LNCAP (cell line): Measurements from ENCODE around the gene C11orf87.

Experiments
- TF ChIP-seq, protein P1 (sequence below): fragments of 450-650 bp; IDR thresholded peaks from 2 replicates; pipeline ENCODE4 v1.5.1; 2017; ENCODE audit warnings: mild to moderate bottlenecking

Gene C11orf87

DNA sequence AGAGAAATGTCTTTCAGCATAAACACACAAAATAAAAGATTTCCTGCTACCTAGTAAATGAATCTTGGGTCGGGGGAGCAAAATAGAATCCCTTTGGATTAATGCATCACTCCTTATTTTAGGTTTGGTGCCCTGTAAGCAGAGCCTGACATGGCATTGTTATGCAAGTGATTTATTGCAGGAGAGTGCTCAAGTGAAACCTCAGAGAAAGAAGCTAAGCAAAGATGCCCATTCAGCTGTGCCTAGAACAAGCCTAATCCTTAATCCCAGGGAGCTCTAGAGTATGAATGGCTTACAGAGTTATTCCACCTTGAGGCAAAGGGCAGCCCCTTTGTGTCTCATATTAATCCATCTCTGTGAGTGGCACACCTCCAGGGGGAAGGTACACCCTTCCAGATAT lies 21.1 kb downstream of the C11orf87 start:
- TF ChIP-seq, protein P1, sequence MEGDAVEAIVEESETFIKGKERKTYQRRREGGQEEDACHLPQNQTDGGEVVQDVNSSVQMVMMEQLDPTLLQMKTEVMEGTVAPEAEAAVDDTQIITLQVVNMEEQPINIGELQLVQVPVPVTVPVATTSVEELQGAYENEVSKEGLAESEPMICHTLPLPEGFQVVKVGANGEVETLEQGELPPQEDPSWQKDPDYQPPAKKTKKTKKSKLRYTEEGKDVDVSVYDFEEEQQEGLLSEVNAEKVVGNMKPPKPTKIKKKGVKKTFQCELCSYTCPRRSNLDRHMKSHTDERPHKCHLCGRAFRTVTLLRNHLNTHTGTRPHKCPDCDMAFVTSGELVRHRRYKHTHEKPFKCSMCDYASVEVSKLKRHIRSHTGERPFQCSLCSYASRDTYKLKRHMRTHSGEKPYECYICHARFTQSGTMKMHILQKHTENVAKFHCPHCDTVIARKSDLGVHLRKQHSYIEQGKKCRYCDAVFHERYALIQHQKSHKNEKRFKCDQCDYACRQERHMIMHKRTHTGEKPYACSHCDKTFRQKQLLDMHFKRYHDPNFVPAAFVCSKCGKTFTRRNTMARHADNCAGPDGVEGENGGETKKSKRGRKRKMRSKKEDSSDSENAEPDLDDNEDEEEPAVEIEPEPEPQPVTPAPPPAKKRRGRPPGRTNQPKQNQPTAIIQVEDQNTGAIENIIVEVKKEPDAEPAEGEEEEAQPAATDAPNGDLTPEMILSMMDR: no peak

DNA sequence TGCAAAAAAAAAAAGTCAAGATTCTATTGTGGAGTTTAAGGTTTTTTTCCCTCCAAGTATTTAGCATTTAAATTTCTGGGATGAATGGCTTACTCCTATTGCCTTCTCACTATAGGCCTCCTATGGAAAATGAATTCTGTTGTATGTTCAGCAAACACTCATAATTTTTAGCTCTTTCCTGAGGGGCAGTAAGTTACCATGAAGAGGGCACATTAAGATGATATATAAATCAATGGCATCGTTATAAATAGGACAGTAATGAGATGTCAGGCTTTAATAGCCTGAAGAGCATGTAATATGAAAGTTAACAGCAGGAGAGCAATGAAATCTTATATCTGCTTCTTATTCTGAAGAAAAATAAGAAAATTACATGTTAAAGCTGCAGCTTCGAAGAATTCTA lies 32.9 kb downstream of the C11orf87 start:
- TF ChIP-seq, protein P1: no peak
